HEK293 (cell line): Measurements from ENCODE around the gene ZCCHC14.

ENCODE experiments used
- BCL6B ChIP-seq: fragments of 450-650 bp; formaldehyde crosslinking; IDR thresholded peaks from 2 replicates; pipeline ENCODE4 v1.5.1; 2017; ENCODE audit warnings: missing biosample characterization, missing genetic modification characterization
- CTCF ChIP-seq: fragments of 450-650 bp; formaldehyde crosslinking; IDR thresholded peaks from 2 replicates; pipeline ENCODE4 v1.5.1; 2016; ENCODE audit warnings: missing biosample characterization, missing genetic modification characterization
- ELK4 ChIP-seq: IDR thresholded peaks from 2 replicates; pipeline ENCODE4 v1.6.1; 2011; ENCODE audit warnings: mild to moderate bottlenecking, low read depth, low read length, borderline replicate concordance
- REST ChIP-seq: fragments of 450-650 bp; formaldehyde crosslinking; IDR thresholded peaks from 2 replicates; pipeline ENCODE4 v1.5.1; 2016; ENCODE audit warnings: missing biosample characterization, missing genetic modification characterization
- SP3 ChIP-seq: fragments of 450-650 bp; formaldehyde crosslinking; IDR thresholded peaks from 2 replicates; pipeline ENCODE4 v1.5.1; 2016; ENCODE audit warnings: missing biosample characterization, missing genetic modification characterization
- ZIC2 ChIP-seq: fragments of 450-650 bp; formaldehyde crosslinking; IDR thresholded peaks from 2 replicates; pipeline ENCODE4 v1.5.1; 2016; ENCODE audit warnings: missing biosample characterization, missing genetic modification characterization
- ZNF10 ChIP-seq: fragments of 450-650 bp; formaldehyde crosslinking; IDR thresholded peaks from 2 replicates; pipeline ENCODE4 v1.5.1; 2017; ENCODE audit warnings: missing biosample characterization, missing genetic modification characterization
- ZNF114 ChIP-seq: fragments of 450-650 bp; formaldehyde crosslinking; IDR thresholded peaks from 2 replicates; pipeline ENCODE4 v1.5.0; 2017; ENCODE audit warnings: missing biosample characterization, missing genetic modification characterization
- ZNF426 ChIP-seq: fragments of 450-650 bp; formaldehyde crosslinking; IDR thresholded peaks from 2 replicates; pipeline ENCODE4 v1.5.1; 2017; ENCODE audit warnings: missing biosample characterization, missing genetic modification characterization, mild to moderate bottlenecking, inconsistent platforms, moderate library complexity
- ZNF521 ChIP-seq: fragments of 450-650 bp; formaldehyde crosslinking; IDR thresholded peaks from 2 replicates; pipeline ENCODE4 v1.5.1; 2017; ENCODE audit warnings: missing biosample characterization, mild to moderate bottlenecking, missing genetic modification characterization
- ZNF747 ChIP-seq: fragments of 450-650 bp; formaldehyde crosslinking; IDR thresholded peaks from 2 replicates; pipeline ENCODE4 v1.5.1; 2016; ENCODE audit warnings: missing biosample characterization, missing genetic modification characterization
- ZNF768 ChIP-seq: fragments of 450-650 bp; formaldehyde crosslinking; IDR thresholded peaks from 2 replicates; pipeline ENCODE4 v1.5.1; 2018; ENCODE audit warnings: missing biosample characterization, mild to moderate bottlenecking, missing genetic modification characterization
- ZNF785 ChIP-seq: fragments of 450-650 bp; formaldehyde crosslinking; IDR thresholded peaks from 2 replicates; pipeline ENCODE4 v1.5.1; 2016; ENCODE audit warnings: missing biosample characterization, missing genetic modification characterization
- ZSCAN18 ChIP-seq: fragments of 450-650 bp; formaldehyde crosslinking; IDR thresholded peaks from 2 replicates; pipeline ENCODE4 v1.5.1; 2016; ENCODE audit warnings: missing biosample characterization, missing genetic modification characterization

- TF ChIP-seq CTCF (tag by site-specific recombination) = no peak
- no peak for TF ChIP-seq ZNF426 (tag by site-specific recombination)
- no peak for TF ChIP-seq ZNF521 (tag by site-specific recombination)
- TF ChIP-seq SP3 = no peak
- no peak for TF ChIP-seq ZSCAN18 (tag by site-specific recombination)
- TF ChIP-seq BCL6B (tag by site-specific recombination) = no peak
- TF ChIP-seq ELK4 = no peak
- TF ChIP-seq ZNF747 (tag by site-specific recombination) = no peak
- TF ChIP-seq REST (tag by site-specific recombination) = no peak
- no peak for TF ChIP-seq ZNF114
- TF ChIP-seq ZNF768 (tag by site-specific recombination) = no peak
- no peak for TF ChIP-seq ZIC2
- TF ChIP-seq ZNF10 = no peak
- no peak for TF ChIP-seq ZNF785 (tag by site-specific recombination)
Measured at GRCh38 chr16:87380403-87380802, 112.4 kb downstream of the ZCCHC14 start.
